ENCODE data around the gene IGHMBP2. TPM values are rescaled to one million over a fixed set of nuclear protein-coding genes. Genes with fewer than 3 reads are reported as not detected.

The IGHMBP2 gene
- polyA plus RNA-seq, 3 donors, result 15.0 to 19.5 (median 15.5) TPM

DNA sequence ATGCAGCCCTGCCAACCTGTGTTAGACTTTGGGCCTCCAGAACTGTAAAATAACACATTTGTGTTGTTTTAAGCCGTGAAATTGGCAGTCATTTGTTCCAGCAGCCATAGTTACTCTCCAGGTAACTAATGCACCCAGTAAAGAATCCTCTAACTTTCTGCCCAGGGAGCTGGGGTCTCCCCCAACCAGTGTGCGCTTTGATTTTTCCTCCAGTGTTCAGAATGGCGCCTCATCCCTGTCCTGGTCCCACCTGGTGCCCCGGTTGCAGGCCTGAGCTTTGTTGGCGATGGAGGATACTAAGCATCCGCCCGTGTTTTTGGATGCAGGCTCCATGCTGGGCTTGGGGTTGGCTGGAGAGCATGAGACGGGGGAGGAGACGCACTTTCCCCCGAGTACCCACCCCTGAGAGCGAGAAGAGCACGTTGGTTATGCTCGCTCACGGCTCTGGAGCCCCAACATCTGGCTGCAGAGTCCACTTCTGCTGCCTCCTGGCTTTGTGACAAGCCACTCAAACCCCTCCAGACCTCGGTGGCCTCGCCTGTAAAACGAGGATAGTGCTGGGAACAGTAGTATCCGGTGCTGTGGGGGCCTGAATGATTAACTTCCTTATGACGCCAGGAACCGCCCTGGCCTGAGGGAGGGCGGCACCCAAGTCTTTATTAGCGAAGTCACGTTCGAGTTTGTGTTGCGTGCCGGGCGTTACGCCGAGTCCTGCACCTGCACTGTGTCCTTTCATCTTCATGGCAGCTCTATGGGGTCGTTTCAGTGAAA, 51.3 kb downstream of the IGHMBP2 start:
- DNase-seq (ENCODE audit: extremely low read depth in 1 of 11, low read depth in 9 of 11, low spot score in 4 of 11), result peak in 7 of 11 donors; percentile 13 to 46 (median 33)

DNA sequence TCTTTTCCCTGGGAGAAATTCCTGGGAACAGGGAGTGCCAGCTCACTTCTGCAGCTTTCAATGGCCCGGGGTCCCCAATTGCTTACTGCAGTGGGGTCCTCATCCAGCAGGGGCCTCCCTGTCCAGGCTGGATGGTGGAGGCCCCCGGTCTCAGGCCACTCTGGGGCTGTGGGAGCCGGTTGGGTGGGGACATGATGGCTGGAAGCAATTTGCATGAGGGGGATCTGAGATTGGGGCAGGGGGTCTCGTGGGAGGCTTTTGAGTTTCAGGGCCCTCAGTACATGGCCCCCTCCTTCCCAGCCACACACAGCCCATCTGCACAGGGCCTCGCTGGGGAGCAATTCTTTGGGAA, 51.9 kb downstream of the IGHMBP2 start:
- peak in 1 of 11 donors; percentile 9 for DNase-seq (ENCODE audit: extremely low read depth in 1 of 11, low read depth in 9 of 11, low spot score in 4 of 11)

DNA sequence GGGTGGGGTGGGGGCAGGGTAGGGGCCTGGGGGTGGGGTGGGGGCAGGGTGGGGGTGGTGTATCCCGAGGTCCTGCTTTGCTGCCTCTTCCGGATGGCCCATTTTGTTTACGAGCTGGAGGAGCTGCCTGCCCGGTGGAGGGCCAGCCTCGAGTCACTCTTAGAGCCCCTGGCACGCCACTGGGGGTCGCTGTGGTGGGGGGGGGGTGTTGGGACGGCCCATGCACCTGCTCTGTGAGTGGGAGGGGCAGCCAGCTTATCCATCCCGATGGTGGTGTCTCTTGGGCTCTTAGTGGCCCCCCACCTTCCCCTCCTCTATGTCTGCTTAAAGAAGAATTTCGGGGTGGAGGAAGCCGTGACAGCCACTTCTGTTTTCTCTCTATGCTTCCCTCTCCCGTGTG, 52.5 kb downstream of the IGHMBP2 start:
- DNase-seq (ENCODE audit: extremely low read depth in 1 of 11, low read depth in 9 of 11, low spot score in 4 of 11), result no peak

DNA sequence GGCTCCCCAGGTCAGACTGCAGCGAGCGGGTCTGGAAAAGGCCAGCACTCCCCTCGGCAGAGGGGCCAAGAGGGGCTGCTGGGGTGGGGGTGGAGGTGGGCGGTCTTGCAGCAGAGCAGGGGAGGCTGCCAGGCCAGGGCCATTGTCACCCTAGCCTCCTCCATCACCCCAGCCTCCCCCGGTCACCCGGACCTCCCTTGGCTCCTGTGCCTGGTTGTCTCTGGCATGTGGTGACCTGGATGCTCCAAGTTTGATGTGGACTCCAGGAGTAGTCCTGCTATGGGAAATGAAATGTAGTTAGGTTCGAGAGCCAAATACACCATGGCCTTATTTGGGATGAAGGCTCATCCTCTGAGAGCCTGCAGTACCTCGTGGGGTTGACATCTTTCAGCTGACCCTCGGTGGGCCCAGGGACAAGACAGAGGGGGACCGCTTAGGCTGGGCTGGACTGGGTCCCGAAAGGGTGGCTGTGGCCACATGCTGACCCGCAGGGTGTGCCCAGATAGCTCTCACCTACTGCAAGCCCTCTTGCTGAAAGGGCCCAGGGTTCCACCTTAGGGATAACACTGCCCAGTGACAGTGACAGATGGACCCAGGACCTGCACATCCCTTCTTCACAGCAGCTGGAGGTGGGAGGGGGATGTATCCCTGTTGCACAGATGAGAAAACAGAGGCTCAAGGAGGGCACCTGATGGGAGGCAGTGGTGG, 53.0 kb downstream of the IGHMBP2 start:
- DNase-seq (ENCODE audit: extremely low read depth in 1 of 11, low read depth in 9 of 11, low spot score in 4 of 11), result no peak

DNA sequence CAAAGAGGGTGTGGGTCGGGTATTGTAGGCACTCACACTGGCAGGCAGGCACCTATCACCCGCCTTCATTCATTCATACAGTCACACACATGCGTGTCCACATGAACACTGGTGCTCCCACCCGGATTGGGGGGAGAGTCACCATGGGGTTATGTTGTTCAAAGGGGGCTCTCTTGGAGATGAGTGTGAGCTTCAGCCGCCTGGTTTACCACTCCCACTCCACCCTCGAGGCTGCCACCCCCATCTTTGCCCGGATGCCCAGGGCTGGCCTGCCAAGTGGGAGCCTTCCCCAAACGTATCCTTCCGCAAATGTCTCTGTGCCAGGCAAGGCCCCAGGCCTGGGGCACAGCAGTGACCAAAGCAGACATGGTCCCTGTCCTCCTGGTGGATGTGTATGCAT, 54.5 kb downstream of the IGHMBP2 start:
- no peak for DNase-seq (ENCODE audit: extremely low read depth in 1 of 11, low read depth in 9 of 11, low spot score in 4 of 11)

DNA sequence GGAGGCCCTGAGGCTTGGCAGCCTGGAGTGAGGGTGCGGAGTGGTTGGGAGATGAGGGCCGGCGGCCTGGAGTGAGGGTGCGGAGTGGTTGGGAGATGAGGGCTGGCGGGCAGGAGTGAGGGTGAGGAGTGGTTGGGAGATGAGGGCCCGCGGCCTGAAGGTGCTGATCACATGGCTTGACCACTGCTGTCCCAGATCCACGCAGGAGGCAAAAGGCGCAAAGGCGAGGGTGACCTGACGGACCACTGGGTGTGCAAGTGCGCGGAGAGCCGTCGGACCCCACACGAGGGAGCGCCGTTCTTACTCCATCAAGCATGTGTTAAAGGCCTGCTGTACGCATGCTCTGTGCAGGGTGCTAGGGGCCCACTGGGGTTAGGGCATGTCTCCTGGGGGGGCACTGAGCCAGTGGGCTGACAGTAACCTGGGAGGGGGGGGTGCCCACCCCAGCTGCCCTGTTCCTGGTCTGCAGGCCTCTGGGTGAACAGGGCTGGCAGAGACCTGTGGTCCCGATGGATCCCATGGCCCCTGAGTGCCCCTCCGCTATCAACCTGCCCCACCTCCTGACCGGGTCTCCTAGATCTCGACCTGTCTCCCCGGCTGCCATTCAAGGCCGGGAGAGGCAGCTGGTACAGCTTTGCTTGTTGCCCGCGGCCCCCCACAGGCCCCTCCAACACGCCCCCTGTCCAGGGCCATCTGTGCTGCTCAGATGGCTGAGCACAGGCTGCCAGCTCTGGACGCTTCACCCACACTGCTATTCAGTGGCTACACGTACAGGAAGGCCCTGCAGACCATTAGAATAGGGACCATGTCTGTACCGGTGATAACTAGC, 56.0 kb downstream of the IGHMBP2 start:
- no peak for DNase-seq (ENCODE audit: extremely low read depth in 1 of 11, low read depth in 9 of 11, low spot score in 4 of 11)

DNA sequence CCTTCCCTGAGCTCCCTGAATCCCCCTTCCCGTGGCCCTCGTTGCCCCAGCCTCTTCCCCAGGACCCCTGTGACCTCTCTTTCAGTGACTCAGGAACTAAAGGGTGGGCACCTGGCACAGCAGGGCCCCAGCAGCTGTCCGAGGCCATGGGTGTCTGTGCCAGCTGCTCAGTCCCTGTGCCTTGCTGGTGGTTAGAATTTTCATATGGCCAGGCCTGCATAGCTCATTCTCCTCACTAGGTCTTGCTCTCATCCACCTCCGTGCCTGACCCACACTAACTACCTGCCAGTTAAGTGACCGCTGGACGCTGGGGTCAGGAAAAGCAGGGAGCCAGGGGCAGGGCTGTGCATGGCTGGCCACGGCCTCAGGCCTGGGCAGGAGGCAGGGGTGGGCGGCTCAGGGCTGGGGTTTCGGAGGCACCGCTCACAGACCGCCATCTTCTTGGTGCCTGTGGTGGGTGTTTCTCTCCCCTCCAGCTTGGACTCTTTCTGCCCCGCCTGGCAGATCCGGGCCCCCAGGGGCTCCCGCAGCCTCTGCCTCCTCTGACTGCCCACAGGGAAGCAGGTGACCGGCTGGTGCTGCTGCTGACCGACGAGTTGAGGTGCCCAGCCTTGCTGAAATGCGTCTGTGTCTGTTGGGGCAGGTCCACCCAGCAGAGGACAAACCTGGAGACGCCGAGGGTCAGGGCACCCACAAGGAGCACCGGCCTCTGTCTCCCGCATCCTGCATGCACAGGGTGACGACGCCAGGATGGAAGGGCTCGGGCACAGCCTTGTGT, 56.8 kb downstream of the IGHMBP2 start:
- no peak for DNase-seq (ENCODE audit: extremely low read depth in 1 of 11, low read depth in 9 of 11, low spot score in 4 of 11)

DNA sequence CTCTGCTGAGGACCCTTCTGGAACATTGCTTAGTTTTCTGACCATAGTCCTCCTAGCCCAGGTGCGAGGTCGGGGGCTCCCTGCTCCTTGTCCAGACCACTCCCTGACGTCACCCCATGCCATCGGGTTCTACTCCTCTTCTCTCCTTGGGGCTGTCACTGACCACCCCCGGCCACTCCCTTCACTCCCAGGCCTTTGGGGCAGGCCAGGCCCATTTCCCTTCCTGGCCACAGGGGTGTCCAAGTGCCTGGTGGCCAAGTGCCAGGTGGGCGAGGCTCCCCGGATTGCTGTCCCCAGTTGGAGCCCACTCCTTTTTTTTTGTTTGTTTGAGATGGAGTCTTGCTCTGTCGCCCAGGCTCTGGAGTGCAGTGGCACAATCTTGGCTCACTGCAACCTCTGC, 57.6 kb downstream of the IGHMBP2 start:
- no peak for DNase-seq (ENCODE audit: extremely low read depth in 1 of 11, low read depth in 9 of 11, low spot score in 4 of 11)

DNA sequence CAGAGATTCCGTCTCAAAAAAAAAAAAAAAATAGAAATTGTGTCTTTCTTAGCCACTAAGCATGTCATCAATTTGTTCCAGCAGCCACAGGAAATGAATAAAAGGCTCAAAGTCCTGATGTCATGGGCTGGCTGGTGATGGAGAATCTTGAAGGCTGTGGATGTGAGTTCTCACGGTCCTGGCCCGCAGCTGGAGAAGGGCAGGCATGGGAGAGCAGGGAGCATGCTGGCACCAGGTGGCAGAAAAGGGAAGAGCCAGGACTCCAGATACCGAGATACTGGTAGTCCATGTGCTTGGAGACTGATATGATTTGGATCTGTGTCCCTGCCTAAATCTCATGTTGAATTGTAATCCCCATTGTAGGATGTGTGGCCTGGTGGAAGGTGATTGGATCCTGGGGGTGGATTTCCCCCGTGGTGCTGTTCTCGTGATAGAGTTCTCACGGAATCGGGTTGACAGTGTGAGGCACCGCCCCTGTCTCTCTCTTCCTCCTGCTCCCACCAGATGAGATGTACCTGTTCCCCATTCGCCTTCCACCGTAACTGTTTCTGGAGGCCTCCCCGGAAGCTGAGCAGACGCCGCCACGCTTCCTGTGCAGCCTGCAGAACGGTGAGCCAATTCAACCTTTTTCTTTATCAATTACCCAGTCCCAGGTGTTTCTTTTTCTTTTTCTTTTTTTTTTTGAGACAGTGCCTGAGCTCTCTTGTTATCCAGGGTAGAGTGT, 59.0 kb downstream of the IGHMBP2 start:
- no peak for DNase-seq (ENCODE audit: extremely low read depth in 1 of 11, low read depth in 9 of 11, low spot score in 4 of 11)

DNA sequence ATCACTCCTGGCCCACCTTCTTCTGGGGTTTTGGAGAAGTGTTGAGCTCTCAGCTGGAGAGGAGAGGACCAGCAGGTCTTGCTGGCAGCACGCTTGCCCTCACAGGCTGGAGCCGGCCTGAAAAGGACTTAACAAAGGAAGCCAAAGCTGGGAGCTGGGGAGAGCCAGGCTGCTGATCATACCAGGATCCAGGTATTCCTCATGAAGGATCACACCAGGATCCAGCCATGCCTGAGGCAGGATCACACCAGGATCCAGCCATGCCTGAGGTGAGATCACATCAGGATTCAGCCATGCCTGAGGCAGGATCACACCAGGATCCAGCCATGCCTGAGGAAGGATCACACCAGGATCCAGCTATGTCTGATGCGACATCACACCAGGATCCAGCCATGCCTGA, 60.1 kb downstream of the IGHMBP2 start:
- no peak for DNase-seq (ENCODE audit: extremely low read depth in 1 of 11, low read depth in 9 of 11, low spot score in 4 of 11)

DNA sequence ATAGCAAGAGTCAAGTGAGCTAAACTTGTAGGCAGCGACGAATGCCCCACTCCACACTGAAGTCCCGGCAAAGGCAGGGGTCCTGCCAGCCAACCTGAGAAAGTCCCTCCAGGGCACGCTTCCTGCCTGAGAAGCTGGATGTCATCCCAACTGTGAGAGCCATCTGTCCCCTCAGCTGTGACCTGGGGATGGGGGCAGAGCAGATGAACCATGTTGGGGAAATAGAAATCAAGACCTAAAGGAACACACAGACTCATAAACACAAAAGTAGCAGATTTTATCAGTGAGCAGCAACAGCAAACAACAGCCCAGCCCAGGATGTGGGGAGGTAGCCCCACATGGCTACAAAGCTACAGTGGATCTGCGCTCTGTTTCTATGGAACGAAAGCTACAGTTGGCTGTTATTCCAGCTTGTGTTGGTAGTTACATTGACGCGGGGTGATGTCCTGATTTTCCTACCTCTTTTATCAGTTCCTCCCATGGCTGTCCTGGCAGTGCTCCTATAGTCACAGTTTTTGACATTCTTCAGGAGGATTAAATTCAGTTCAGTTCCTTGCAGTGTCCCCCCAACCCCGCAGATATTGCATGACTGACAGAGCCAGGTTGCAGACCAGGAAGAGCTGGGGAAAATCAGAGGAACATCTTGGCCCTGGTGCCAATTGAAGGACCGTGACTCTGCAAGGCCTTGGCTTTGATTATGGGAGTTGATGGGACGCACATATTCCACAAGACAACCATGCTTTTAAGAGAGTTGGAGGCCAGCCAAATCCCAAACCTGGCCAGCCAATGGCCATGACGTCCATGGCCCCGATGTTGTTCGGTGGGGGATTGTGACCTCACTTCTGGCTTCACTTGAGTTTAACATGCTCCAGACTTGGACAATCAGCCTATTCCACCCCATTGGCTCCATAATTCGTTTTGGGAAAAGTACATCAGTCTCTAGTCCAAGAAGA, 62.5 kb downstream of the IGHMBP2 start:
- DNase-seq (ENCODE audit: extremely low read depth in 1 of 11, low read depth in 9 of 11, low spot score in 4 of 11), result no peak

DNA sequence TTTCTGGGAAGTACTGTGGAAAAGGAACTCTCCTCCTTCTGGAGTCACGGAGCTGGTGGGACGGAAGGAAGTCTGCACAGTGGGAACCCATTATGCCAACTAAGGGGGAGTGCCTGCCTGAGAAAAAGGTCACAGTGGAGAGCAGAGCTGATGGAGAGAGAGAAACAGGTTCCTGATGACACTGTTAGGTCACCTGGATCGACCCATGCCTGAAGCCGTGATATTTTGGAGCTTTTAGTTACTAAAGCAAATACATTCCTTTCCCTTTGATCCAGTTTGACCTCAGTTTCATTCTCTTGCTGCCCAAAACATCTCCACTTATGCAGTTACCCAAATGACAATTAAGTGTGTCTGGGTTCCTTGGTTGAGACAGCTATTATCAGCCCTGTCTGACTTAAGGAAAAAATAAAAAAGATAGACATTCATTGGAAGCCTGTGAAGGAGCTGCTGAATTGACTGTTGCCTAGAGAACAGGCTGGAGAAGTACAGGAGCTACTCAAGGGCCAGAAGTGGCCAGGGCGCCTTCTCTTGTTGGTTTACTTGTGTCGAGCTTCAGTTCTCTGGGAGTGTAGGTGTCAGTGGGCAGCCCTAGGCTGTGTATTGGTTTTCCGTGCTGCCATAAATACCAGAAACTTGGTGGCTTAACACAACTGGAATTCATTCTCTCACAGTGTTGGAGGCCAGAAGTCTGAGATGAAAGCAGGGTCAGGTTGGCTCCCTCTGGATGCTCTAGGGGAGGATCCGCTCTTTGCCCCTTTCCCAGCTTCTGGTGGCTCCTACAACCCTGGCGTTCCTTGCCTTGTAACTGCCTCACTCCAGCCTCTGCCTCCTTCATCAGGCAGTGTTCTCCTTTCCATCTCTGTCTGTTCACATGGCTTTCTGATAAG, 63.4 kb downstream of the IGHMBP2 start:
- DNase-seq (ENCODE audit: extremely low read depth in 1 of 11, low read depth in 9 of 11, low spot score in 4 of 11), result no peak

DNA sequence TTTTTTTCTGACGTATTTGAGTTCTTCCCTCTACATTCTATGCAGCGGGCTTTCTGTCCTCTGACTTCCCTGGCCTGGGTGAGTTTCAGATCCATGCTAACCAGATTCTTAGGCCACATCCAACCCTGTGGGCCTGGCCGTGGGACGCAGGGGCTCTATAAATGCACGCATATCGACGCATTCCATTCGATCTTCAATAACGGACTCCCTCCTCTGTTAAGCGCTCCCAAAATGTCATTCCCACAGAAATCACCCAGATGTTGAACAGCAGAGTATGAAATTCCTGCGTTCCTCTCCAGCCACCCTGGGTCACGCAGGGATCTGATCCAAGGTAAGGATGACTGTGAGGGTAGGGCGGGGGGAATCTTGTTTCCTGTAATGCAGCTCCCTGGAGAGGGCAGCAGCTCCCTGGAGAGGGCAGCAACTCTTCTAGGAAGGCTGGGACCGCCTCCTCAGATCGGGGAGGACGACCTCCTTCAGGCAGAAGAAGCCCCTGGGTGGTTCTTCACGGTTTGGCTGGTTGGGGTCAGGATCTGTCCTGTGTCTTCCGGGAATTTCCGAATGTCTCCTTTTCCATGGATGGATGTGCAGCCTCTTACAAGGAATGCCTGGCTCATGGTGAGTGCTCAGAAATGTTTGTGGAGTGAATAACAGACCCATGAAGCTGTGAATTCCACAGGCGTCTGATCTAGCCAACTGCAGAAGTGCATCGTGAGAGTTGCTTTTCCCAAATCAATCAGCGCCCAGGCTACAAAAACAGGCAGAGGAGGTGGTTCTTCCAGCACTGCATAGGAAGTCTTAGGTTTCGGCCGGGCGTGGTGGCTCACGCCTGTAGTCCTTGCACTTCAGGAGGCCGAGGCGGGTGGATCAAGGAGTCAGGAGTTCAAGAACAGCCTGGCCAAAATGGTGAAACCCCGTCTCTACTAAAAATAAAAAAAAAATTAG, 64.9 kb downstream of the IGHMBP2 start:
- DNase-seq (ENCODE audit: extremely low read depth in 1 of 11, low read depth in 9 of 11, low spot score in 4 of 11), result no peak

DNA sequence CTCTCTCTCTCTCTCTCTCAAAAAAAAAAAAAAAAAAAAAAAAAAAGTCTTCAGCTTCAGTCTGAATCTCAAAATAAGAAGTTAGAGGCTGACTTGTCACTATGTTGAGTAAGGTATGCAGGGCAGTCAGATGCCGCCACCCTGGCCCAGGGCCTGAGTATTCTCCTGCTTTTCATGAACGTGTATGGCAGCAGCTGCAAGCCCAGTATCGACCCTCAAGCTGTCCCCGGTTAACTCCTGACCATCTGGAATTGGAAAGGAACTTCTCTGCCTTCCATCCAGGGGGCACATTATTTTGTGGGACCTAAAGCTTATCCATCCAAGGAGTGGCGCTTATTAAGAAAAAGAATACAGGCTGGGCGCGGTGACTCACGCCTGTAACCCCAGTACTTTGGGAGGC, 65.7 kb downstream of the IGHMBP2 start:
- DNase-seq (ENCODE audit: extremely low read depth in 1 of 11, low read depth in 9 of 11, low spot score in 4 of 11), result no peak

DNA sequence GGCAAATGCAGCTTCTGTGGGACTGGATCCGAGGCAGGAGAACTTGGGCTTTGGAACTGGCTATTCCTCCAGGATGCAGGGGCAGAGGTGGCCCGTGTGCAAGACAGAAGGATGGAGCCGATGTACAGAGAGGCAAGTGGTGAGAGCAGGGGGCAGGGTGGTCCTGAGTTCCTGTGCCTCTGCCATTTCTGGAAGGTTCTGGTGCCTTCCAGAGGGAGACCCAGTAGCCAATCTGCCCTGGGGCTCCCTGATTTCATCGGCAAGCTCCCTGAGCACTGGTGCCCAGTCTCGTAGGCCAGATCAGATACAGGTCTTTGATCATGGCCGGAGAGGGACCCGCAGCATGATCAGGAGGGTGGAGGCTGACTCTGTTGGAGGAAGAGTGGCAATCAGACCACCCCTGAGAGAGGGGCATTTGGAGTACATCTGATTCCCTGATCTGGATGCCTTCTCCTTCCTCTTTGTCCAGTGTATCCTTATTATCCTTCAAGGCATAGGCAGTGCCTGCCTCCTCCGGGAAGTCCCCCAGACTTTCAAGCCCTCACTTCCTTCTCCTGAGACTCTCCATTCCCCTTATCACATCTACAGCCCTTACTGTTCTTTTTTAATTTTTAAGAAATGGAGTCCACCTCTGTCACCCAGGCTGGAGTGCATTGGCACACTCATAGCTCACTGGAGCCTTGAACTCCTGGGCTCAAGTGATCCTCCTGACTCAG, 67.4 kb downstream of the IGHMBP2 start:
- no peak for DNase-seq (ENCODE audit: extremely low read depth in 1 of 11, low read depth in 9 of 11, low spot score in 4 of 11)

All from renal cortex interstitium (tissue), 11 donors.